Stimulated activated CD8-positive, alpha-beta memory T cell treated with anti-CD3 and anti-CD28 coated beads, Interleukin-2, amount 100 ng/mL, for 1 hour (primary cell): ENCODE measurements around the gene ABCA6.
"Not testable (repeated sequence)": the region's sequence is repeated elsewhere in the genome, so short reads cannot be mapped to it uniquely, and the experiment has no call there.

Experiments
- DNase-seq, 2 donors: peaks; one replicate each; pipeline ENCODE4 v3.0.0-alpha.2; 2020; ENCODE audit warnings: low read depth in 2 of 2

The ABCA6 gene

GRCh38 chr17:69141431-69142174, at the start of gene ABCA6:
ABCA6 (minus strand) TSS chr17:69141895; CDS start chr17:69140703, 1,192 bp downstream.
- no peak for DNase-seq

- DNase-seq = no peak
Observed at GRCh38 chr17:69188796-69189195, 47.1 kb upstream of the ABCA6 start.

- no peak for DNase-seq
Observed at GRCh38 chr17:69188064-69188463, 46.4 kb upstream of the ABCA6 start.

- DNase-seq = no peak
Observed at GRCh38 chr17:69187294-69187693, 45.6 kb upstream of the ABCA6 start.

- no peak for DNase-seq
Observed at GRCh38 chr17:69179227-69179952, 37.7 kb upstream of the ABCA6 start.

- DNase-seq = no peak
Observed at GRCh38 chr17:69176457-69176795, 34.7 kb upstream of the ABCA6 start.

- no peak for DNase-seq
Observed at GRCh38 chr17:69175625-69176456, 34.1 kb upstream of the ABCA6 start.

- no peak for DNase-seq
Observed at GRCh38 chr17:69175262-69175624, 33.5 kb upstream of the ABCA6 start.

GRCh38 chr17:69173118-69173517, 31.4 kb upstream of the ABCA6 start:
- DNase-seq = no peak

GRCh38 chr17:69170377-69170776, 28.7 kb upstream of the ABCA6 start:
- no peak for DNase-seq

GRCh38 chr17:69168642-69169041, 26.9 kb upstream of the ABCA6 start:
- DNase-seq = not testable (repeated sequence)

GRCh38 chr17:69166957-69167356, 25.3 kb upstream of the ABCA6 start:
- DNase-seq = no peak

- DNase-seq = no peak
Observed at GRCh38 chr17:69164206-69164605, 22.5 kb upstream of the ABCA6 start.

GRCh38 chr17:69159418-69159817, 17.7 kb upstream of the ABCA6 start:
- no peak for DNase-seq

- DNase-seq = no peak
Observed at GRCh38 chr17:69154267-69154666, 12.6 kb upstream of the ABCA6 start.

- DNase-seq = no peak
Observed at GRCh38 chr17:69150333-69150732, 8.6 kb upstream of the ABCA6 start.

GRCh38 chr17:69147460-69147859, 5.8 kb upstream of the ABCA6 start:
- DNase-seq = no peak

GRCh38 chr17:69144331-69145255, 2.9 kb upstream of the ABCA6 start:
- no peak for DNase-seq

- DNase-seq = no peak
Observed at GRCh38 chr17:69143683-69144231, 2.1 kb upstream of the ABCA6 start.

GRCh38 chr17:69143151-69143550, 1.5 kb upstream of the ABCA6 start:
- no peak for DNase-seq

GRCh38 chr17:69142175-69142802, 594 bp upstream of the ABCA6 start:
- no peak for DNase-seq
